Suprapubic skin (tissue), 4 donors: Measurements from ENCODE around the gene PTAFR. TPM values are rescaled to one million over a fixed set of nuclear protein-coding genes. Genes with fewer than 3 reads are reported as not detected.

Source experiments
- DNase-seq, 2 donors: peaks; one replicate each; pipeline ENCODE4 v3.0.0-alpha.2; 2019; ENCODE audit warnings: low spot score in 2 of 2
- H3K27ac ChIP-seq: fragments of 200-600 bp; sonication (generic); one replicate; pipeline ENCODE4 v1.5.1; 2019
- H3K27me3 ChIP-seq: fragments of 200-600 bp; sonication (generic); one replicate; pipeline ENCODE4 v1.5.1; 2019
- H3K36me3 ChIP-seq: fragments of 200-600 bp; sonication (generic); one replicate; pipeline ENCODE4 v1.5.1; 2019
- H3K4me1 ChIP-seq: fragments of 200-600 bp; sonication (generic); one replicate; pipeline ENCODE4 v1.5.1; 2019
- H3K4me3 ChIP-seq: fragments of 200-600 bp; sonication (generic); one replicate; pipeline ENCODE4 v1.5.1; 2019; ENCODE audit warnings: mild to moderate bottlenecking
- H3K9me3 ChIP-seq: fragments of 200-600 bp; sonication (generic); one replicate; pipeline ENCODE4 v1.5.1; 2019
- EP300 ChIP-seq: sonication (generic); formaldehyde crosslinking; IDR thresholded peaks from one replicate; pipeline ENCODE4 v1.6.1; 2017; ENCODE audit warnings: antibody characterized with exemption
- POLR2A ChIP-seq, 2 donors: fragments of 450-650 bp; IDR thresholded peaks; one replicate each; pipeline ENCODE4 v1.6.1; 2017; ENCODE audit warnings: antibody characterized with exemption in 2 of 2, mild to moderate bottlenecking in 2 of 2, moderate library complexity in 2 of 2
- POLR2AphosphoS5 ChIP-seq, 3 donors: sonication (generic); formaldehyde crosslinking; IDR thresholded peaks; one replicate each; pipeline ENCODE4 v1.6.1; 2017; ENCODE audit warnings: antibody characterized with exemption in 3 of 3
- WGBS: methylation state at CpG from one replicate; pipeline ENCODE4 v1.1.5; 2018; 5-methylcytosine and 5-hydroxymethylcytosine counted together
- total RNA-seq, 4 donors: library from RNA; depleted of rRNA; stranded (reverse); fragments of >200 nt; gene quantifications; one replicate each; pipeline ENCODE4 v1.1.0, GENCODE V29; 2016
- TF ChIP-seq, protein P1 (sequence below), 2 donors: fragments of 200-600 bp in 1 of 2; fragments of 450-650 bp in 1 of 2; sonication (generic) in 1 of 2; IDR thresholded peaks; one replicate each; pipeline ENCODE4 v1.5.1; 2016 to 2019; ENCODE audit warnings: antibody characterized with exemption in 2 of 2, mild to moderate bottlenecking in 1 of 2, moderate library complexity in 1 of 2

The PTAFR gene
- total RNA-seq, 4 donors from 2014 or later, result 3.3 to 6.8 (median 5.5) TPM

DNA sequence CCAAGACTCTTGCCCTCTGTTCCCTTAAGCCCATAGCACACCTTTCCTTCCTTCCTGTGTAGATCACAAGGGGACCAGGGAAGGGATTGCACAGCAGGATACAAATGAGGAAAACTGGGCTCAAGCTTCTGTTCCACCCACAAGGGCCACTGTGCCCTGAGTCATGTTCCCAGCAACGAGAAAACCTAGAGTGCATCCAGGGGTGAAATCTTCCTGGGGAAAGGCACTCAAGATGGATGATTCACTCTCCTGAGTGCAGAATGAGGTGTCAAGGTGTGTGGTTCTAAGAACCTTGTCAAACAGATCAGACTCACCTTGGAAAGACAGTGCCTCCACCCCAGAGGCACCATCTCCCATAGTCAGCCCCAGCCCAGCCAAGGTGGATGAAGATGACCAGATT is 47.3 kb downstream of the PTAFR start:
- WGBS, result 71% methylated on average over 1 of the region's 1 CpG
- Histone ChIP-seq H3K4me1 (no peaks in the 10 kb centered on the region), H3K4me3 (no peak overlapping the region), H3K27me3 (no peaks in the 10 kb centered on the region), H3K9me3 (no peaks in the 10 kb centered on the region), H3K27ac (no peak overlapping the region), H3K36me3 (no peaks in the 10 kb centered on the region)
- DNase-seq, result no peak
- TF ChIP-seq EP300, result no peak
- TF ChIP-seq POLR2AphosphoS5 (IDR thresholded peaks at IDR 0.05), result no peak
- TF ChIP-seq, protein P1, sequence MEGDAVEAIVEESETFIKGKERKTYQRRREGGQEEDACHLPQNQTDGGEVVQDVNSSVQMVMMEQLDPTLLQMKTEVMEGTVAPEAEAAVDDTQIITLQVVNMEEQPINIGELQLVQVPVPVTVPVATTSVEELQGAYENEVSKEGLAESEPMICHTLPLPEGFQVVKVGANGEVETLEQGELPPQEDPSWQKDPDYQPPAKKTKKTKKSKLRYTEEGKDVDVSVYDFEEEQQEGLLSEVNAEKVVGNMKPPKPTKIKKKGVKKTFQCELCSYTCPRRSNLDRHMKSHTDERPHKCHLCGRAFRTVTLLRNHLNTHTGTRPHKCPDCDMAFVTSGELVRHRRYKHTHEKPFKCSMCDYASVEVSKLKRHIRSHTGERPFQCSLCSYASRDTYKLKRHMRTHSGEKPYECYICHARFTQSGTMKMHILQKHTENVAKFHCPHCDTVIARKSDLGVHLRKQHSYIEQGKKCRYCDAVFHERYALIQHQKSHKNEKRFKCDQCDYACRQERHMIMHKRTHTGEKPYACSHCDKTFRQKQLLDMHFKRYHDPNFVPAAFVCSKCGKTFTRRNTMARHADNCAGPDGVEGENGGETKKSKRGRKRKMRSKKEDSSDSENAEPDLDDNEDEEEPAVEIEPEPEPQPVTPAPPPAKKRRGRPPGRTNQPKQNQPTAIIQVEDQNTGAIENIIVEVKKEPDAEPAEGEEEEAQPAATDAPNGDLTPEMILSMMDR (IDR thresholded peaks at IDR 0.05), result no peak
- TF ChIP-seq POLR2A (IDR thresholded peaks at IDR 0.05), result no peak

DNA sequence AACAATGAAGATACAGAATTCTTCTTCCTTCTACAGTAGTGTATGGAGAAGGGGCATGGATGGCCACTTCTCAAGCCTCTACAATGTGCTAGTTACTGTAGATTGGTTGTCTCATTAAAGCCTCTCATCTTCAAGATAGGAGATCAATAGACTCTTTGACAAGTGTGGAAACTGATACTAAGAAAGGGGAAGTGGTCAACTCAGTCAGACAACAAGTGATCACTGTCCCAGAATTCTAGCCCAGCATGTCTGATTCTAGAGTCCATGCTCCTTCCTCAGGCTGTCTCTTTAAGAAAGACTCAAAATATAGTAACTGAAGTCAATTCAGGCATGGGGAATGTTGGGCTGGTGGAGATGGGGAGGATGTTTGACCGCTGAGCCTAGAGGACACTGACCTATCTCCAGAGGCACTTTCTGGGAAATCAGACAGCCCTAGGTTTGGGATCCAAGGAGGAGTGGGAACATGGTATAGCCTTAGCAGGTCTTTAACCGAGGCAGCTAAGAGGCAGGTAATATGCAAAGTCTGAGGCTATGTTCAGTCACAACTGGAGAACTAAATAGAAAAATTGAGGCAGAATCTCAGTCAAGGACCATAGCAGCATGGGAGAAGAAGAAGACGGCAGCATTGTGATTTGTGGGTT is 48.8 kb downstream of the PTAFR start:
- WGBS, result 76% methylated on average over 3 of the region's 3 CpGs

DNA sequence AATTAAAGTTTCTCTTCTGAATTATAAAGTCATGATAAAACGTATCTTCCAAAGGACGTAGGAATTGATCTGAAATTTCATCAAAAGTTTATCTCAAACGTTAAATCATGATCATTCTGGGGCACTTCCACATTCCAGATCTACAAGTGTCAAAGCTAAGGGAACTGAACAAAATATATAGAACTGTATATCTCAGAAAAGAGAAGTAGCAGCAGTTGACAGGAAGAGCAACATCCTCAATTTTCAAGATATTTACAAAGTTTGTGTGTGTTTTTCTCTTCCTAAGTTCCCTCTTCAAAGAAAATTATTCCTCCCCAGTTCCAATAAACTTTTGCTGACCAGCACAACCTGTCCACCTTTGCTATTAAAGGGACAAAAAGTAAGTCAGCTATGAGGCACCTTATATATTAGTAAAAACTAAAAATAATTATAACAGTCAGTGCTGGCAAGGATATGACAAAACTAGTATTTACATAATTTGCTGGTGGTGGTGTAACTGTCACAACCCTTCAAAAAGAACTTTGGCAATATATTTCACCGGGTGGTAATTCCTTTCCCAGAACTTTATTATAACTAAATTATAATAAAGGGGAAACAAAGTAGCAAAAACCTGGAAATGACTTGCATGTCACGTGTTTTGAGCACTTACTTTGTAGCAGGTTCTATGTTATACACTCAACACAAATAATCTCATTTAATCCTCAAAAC is 49.6 kb downstream of the PTAFR start:
- Histone ChIP-seq H3K4me3 (no peak overlapping the region), H3K27ac (no peak overlapping the region), H3K9me3 (no peaks in the 10 kb centered on the region), H3K4me1 (no peaks in the 10 kb centered on the region), H3K36me3 (no peaks in the 10 kb centered on the region), H3K27me3 (no peaks in the 10 kb centered on the region)
- TF ChIP-seq POLR2A (IDR thresholded peaks at IDR 0.05) (no peak), POLR2AphosphoS5 (IDR thresholded peaks at IDR 0.05) (no peak), EP300 (no peak)
- TF ChIP-seq, protein P1 (IDR thresholded peaks at IDR 0.05), result no peak
- DNase-seq, result no peak
- WGBS, result 72% methylated on average over 5 of the region's 5 CpGs

More for the DNA sequence above, 48.8 kb downstream of the PTAFR start:
- TF ChIP-seq POLR2AphosphoS5 (IDR thresholded peaks at IDR 0.05) (no peak), POLR2A (IDR thresholded peaks at IDR 0.05) (no peak), EP300 (no peak)
- TF ChIP-seq, protein P1 (IDR thresholded peaks at IDR 0.05), result no peak
- Histone ChIP-seq H3K27me3 (no peaks in the 10 kb centered on the region), H3K27ac (no peak overlapping the region), H3K4me3 (no peak overlapping the region), H3K36me3 (no peaks in the 10 kb centered on the region), H3K4me1 (no peaks in the 10 kb centered on the region), H3K9me3 (no peaks in the 10 kb centered on the region)
- DNase-seq, result no peak

DNA sequence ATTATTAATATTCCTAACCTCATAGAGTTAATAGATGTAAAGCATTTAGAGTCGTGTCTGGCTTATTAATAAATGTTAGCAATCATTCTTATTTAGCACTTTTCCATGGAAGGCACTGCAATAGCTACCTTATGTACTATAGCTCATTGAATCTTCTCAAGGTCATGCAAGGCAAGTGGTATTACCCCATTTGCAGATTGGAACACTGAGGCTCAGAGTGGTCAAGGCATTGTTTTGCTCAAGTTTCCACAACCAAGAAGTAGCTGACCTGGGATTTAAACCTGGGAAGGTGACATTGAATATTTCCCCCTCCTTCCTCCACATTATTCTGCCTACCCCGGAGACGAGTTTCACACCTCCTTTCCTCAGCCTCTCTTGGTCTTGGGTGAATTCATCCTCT is 50.3 kb downstream of the PTAFR start:
- WGBS, result 67% methylated on average over 3 of the region's 3 CpGs
- no peaks in the 10 kb centered on the region for H3K9me3 ChIP-seq
- no peak overlapping the region for H3K27ac ChIP-seq

More for the DNA sequence above, 50.3 kb downstream of the PTAFR start:
- Histone ChIP-seq H3K27me3 (no peaks in the 10 kb centered on the region), H3K4me3 (no peak overlapping the region), H3K4me1 (no peaks in the 10 kb centered on the region), H3K36me3 (no peaks in the 10 kb centered on the region)
- DNase-seq, result no peak
- TF ChIP-seq, protein P1 (IDR thresholded peaks at IDR 0.05), result no peak
- TF ChIP-seq POLR2AphosphoS5 (IDR thresholded peaks at IDR 0.05) (no peak), EP300 (no peak), POLR2A (IDR thresholded peaks at IDR 0.05) (no peak)
